GM12892 (cell line): ENCODE results near the gene PIP5KL1.

Experiments
- POLR2A ChIP-seq: IDR thresholded peaks from 2 replicates; pipeline ENCODE4 v1.6.1; 2011; ENCODE audit warnings: low read depth, low read length, control low read depth
- TAF1 ChIP-seq: IDR thresholded peaks from 2 replicates; pipeline ENCODE4 v1.6.1; 2011; ENCODE audit warnings: low read depth, mild to moderate bottlenecking, control low read depth, low read length, borderline replicate concordance

DNA sequence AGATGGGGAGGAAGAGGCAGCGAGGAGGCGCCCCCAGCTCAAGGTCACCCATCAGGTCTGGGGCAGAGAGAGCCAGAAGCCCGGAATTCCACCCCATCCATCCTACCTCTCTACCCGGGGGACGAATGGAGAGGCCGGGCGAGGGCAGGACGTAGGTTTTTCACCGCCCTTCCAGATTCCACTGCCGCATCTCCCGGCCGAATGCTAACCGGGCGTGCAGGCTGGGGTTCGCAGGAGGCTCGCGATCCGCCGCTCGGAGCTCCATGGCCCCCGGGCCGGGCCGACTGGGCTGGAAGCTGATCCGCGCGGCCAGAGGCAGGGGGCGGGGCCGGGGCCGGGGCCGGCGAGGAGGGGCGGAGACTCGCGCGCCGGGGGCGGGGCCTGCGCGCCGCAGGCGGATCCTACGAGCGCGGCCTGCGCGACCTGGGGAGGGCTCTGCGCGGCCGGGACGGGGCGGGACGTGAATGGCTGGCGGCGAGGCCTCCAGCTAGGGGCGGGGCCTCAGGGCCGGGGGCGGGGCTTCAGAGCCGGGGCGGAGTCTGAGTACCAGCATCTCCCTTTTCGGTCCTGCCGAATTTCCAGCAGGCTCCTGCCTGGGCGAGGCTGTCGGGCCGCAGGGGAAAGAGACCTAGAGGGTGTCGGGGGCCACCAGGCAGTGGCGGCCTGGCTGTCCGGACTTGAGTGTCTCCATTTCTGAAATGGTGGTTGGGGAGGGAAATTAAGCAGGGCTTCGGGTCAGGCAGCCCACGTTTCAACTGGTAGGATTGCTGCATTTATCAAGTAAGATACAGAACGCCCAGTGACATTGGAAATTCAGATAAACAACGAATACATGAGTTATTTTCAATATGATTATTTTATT lies 13.6 kb downstream of the PIP5KL1 start, which contains the start of gene ST6GALNAC4:
- peak; percentile 59; the same call in 1 of the 2 replicates for TF ChIP-seq TAF1
- TF ChIP-seq POLR2A: peak; percentile 74; the same call in 1 of the 2 replicates
